NB4 (cell line): ENCODE measurements around the gene PPIL1.

ENCODE experiments used
- CTCF ChIP-seq: IDR thresholded peaks from one replicate; pipeline ENCODE4 v1.5.1; 2012; ENCODE audit warnings: low read depth, low read length
- MAX ChIP-seq: IDR thresholded peaks from 2 replicates; pipeline ENCODE4 v1.6.1; 2011; ENCODE audit warnings: low read depth, low read length
- MYC ChIP-seq: IDR thresholded peaks from 2 replicates; pipeline ENCODE4 v1.6.1; 2011; ENCODE audit warnings: low read depth, low read length
- POLR2A ChIP-seq: IDR thresholded peaks from 2 replicates; pipeline ENCODE4 v1.6.1; 2011; ENCODE audit warnings: mild to moderate bottlenecking; ENCODE audit not compliant: insufficient read length; ENCODE audit errors: extremely low read depth

- no peak for TF ChIP-seq CTCF
- TF ChIP-seq MAX: no peak
- no peak for TF ChIP-seq POLR2A
- TF ChIP-seq MYC: no peak
Measured at GRCh38 chr6:36867471-36868224, 7.0 kb downstream of the PPIL1 start.
